Tibial artery (tissue), 4 donors: Measurements from ENCODE around the gene ZNF200.
"Not testable (repeated sequence)": the region's sequence is repeated elsewhere in the genome, so short reads cannot be mapped to it uniquely, and the experiment has no call there.

Experiments
- DNase-seq, 2 donors: peaks; one replicate each; pipeline ENCODE4 v3.0.0-alpha.2; 2019
- H3K27ac ChIP-seq, 2 donors: fragments of 200-600 bp; sonication (generic) in 1 of 2; 1 replicate in 1 of 2; 2 replicates in 1 of 2; pipeline ENCODE4 v1.5.1; 2018 to 2019; ENCODE audit warnings: mild to moderate bottlenecking in 1 of 2
- H3K27me3 ChIP-seq, 2 donors: fragments of 200-600 bp; sonication (generic) in 1 of 2; one replicate each; pipeline versions ENCODE4 v1.5.1 to v1.6.0; 2016 to 2019
- H3K36me3 ChIP-seq, 3 donors: fragments of 200-600 bp; sonication (generic) in 2 of 3; one replicate each; pipeline ENCODE4 v1.5.1; 2016 to 2019; ENCODE audit warnings: mild to moderate bottlenecking in 2 of 3
- H3K4me1 ChIP-seq, 4 donors: fragments of 200-600 bp; sonication (generic) in 2 of 4; 1 replicate in 3 of 4; 2 replicates in 1 of 4; pipeline ENCODE4 v1.5.1; 2016 to 2019
- H3K4me3 ChIP-seq, 2 donors: fragments of 200-600 bp; sonication (generic) in 1 of 2; 1 replicate in 1 of 2; 2 replicates in 1 of 2; pipeline ENCODE4 v1.5.1; 2018 to 2019; ENCODE audit warnings: mild to moderate bottlenecking in 2 of 2
- H3K9me3 ChIP-seq, 3 donors: fragments of 200-600 bp; sonication (generic) in 1 of 3; one replicate each; pipeline ENCODE4 v1.5.1; 2016 to 2019
- CTCF ChIP-seq, 2 experiments: fragments of 200-600 bp in 1 of 2; fragments of 450-650 bp in 1 of 2; IDR thresholded peaks; one replicate each; pipeline ENCODE4 v1.5.1; 2017 to 2019; ENCODE audit warnings: antibody characterized with exemption in 2 of 2, mild to moderate bottlenecking in 1 of 2, moderate library complexity in 1 of 2
- intact Hi-C: fragments of 100-400 bp; cut with DNase I; formaldehyde crosslinking; loops from one replicate; pipeline ENCODE4 v1.15.0; 2023; ENCODE audit warnings: low total_unique reads

The ZNF200 gene

GRCh38 chr16:3281222-3281820 lies 46.4 kb upstream of the ZNF200 start:
- TF ChIP-seq CTCF (IDR thresholded peaks at IDR 0.05): no peak
- Histone ChIP-seq H3K9me3 (peaks cover 0 to 10% (median 4%) of the 10 kb centered on the region in 3 donors), H3K27ac (no peak overlapping the region), H3K27me3 (no peaks in the 10 kb centered on the region), H3K4me1 (peaks cover 0 to 34% (median 27%) of the 10 kb centered on the region in 4 donors), H3K4me3 (no peak overlapping the region), H3K36me3 (peaks cover 10 to 17% (median 15%) of the 10 kb centered on the region in 3 donors)
- intact Hi-C loops: loop anchor here (10.0 kb wide), 1 partner anchor 47 kb away; the partner anchor contains the start of gene ZNF200
- DNase-seq: peak in 1 of 2 donors; percentile 3

- DNase-seq: peak in 1 of 2 donors; percentile 5
- H3K4me1 ChIP-seq: peaks cover 0 to 2% (median 2%) of the 10 kb centered on the region in 4 donors
Measured at GRCh38 chr16:3276679-3277078, 41.7 kb upstream of the ZNF200 start.

GRCh38 chr16:3274947-3275346 lies 40.0 kb upstream of the ZNF200 start:
- DNase-seq: no peak
- H3K4me1 ChIP-seq: no peaks in the 10 kb centered on the region
- intact Hi-C loops: no loop called here
- no peak overlapping the region for H3K27ac ChIP-seq
- H3K9me3 ChIP-seq: peaks cover 0 to 9% (median 6%) of the 10 kb centered on the region in 3 donors
- H3K27me3 ChIP-seq: no peaks in the 10 kb centered on the region
- no peak for TF ChIP-seq CTCF (IDR thresholded peaks at IDR 0.05)
- no peak overlapping the region for H3K4me3 ChIP-seq
- H3K36me3 ChIP-seq: no peaks in the 10 kb centered on the region

More at GRCh38 chr16:3276679-3277078, 41.7 kb upstream of the ZNF200 start:
- H3K27ac ChIP-seq: no peak overlapping the region
- no peaks in the 10 kb centered on the region for H3K36me3 ChIP-seq
- peaks cover 0 to 2% (median under 1%) of the 10 kb centered on the region in 3 donors for H3K9me3 ChIP-seq
- no peak for TF ChIP-seq CTCF (IDR thresholded peaks at IDR 0.05)
- H3K4me3 ChIP-seq: no peak overlapping the region
- intact Hi-C loops: no loop called here
- H3K27me3 ChIP-seq: no peaks in the 10 kb centered on the region

GRCh38 chr16:3274490-3274889 lies 39.5 kb upstream of the ZNF200 start:
- Histone ChIP-seq H3K27ac (no peak overlapping the region), H3K9me3 (peaks cover 0 to 9% (median 6%) of the 10 kb centered on the region in 3 donors), H3K4me3 (no peak overlapping the region), H3K4me1 (no peaks in the 10 kb centered on the region), H3K27me3 (no peaks in the 10 kb centered on the region), H3K36me3 (peaks cover 0 to 2% (median 0%) of the 10 kb centered on the region in 3 donors)
- intact Hi-C loops: no loop called here
- TF ChIP-seq CTCF (IDR thresholded peaks at IDR 0.05): no peak
- no peak for DNase-seq

- intact Hi-C loops: not testable (repeated sequence)
Measured at GRCh38 chr16:3271281-3271680, 36.3 kb upstream of the ZNF200 start.

GRCh38 chr16:3270718-3271117 lies 35.8 kb upstream of the ZNF200 start:
- peaks cover 0 to 16% (median 6%) of the 10 kb centered on the region in 3 donors for H3K9me3 ChIP-seq
- intact Hi-C loops, H3K27ac ChIP-seq: not testable (repeated sequence)

More at GRCh38 chr16:3271281-3271680, 36.3 kb upstream of the ZNF200 start:
- not testable (repeated sequence) for H3K4me3 ChIP-seq, H3K27ac ChIP-seq, H3K4me1 ChIP-seq, DNase-seq, H3K27me3 ChIP-seq
- Histone ChIP-seq H3K36me3 (peaks cover 0 to 31% (median 23%) of the 10 kb centered on the region in 3 donors), H3K9me3 (peaks cover 0 to 11% (median 6%) of the 10 kb centered on the region in 3 donors)

More at GRCh38 chr16:3270718-3271117, 35.8 kb upstream of the ZNF200 start:
- DNase-seq, H3K27me3 ChIP-seq, H3K4me1 ChIP-seq, H3K4me3 ChIP-seq: not testable (repeated sequence)
- peaks cover 0 to 35% (median 25%) of the 10 kb centered on the region in 3 donors for H3K36me3 ChIP-seq
